ENCODE measurements around the gene MIR17HG.
"Not testable (repeated sequence)": the region's sequence is repeated elsewhere in the genome, so short reads cannot be mapped to it uniquely, and the experiment has no call there.

MIR17HG gene

DNA sequence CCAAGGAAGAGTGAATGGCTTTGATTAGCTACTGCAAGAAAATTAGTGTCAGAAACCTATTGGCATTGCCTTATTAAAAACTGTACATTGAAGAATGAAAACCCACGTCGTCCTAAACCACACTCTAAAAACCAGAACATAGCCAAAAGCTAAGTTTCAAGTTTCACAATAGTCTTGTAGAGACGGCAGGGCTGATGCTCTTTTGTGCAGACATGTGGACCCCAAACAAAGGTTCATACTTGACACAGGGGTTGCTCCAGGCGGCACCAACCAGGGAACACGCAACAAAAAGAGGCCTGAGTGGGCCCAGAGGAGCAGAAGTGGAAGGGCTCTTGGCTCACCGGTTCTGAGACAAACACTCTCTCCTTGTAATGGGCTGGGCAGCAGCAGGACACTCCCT lies 28.6 kb upstream of the MIR17HG start:
- TF ChIP-seq, protein P1, sequence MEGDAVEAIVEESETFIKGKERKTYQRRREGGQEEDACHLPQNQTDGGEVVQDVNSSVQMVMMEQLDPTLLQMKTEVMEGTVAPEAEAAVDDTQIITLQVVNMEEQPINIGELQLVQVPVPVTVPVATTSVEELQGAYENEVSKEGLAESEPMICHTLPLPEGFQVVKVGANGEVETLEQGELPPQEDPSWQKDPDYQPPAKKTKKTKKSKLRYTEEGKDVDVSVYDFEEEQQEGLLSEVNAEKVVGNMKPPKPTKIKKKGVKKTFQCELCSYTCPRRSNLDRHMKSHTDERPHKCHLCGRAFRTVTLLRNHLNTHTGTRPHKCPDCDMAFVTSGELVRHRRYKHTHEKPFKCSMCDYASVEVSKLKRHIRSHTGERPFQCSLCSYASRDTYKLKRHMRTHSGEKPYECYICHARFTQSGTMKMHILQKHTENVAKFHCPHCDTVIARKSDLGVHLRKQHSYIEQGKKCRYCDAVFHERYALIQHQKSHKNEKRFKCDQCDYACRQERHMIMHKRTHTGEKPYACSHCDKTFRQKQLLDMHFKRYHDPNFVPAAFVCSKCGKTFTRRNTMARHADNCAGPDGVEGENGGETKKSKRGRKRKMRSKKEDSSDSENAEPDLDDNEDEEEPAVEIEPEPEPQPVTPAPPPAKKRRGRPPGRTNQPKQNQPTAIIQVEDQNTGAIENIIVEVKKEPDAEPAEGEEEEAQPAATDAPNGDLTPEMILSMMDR (IDR thresholded peaks at IDR 0.05; ENCODE audit: extremely low read depth, insufficient read depth, missing control alignments): no peak
- no peak for DNase-seq (ENCODE audit: low spot score)
- in situ Hi-C loops (cut with MboI; ENCODE audit: low pct_unique_long_range_greater_than_20kb, low sequenced_read_pairs, unreplicated experiment): no loop called here

DNA sequence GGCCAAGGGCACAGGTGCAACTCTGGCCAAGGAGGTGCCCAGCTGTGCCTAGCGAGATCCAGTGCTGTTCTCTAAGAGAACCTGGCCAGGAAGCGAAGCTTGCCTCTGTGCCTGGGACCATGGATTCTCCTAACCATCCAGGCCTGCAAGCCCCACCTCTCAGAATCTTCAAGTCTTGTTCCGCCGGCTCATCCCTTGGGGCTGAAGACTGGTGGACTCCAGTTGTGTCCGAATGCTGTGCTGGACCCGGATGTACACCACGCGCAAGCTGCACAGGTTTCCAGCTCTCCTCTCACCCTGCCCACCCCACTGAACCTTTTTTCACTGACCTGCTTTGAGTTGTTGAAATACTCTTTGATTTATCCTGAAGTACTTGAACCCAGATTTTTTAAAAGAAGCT lies 27.5 kb upstream of the MIR17HG start:
- TF ChIP-seq, protein P1 (IDR thresholded peaks at IDR 0.05; ENCODE audit: extremely low read depth, insufficient read depth, missing control alignments): no peak
- DNase-seq (ENCODE audit: low spot score): no peak
- in situ Hi-C loops (cut with MboI; ENCODE audit: low pct_unique_long_range_greater_than_20kb, low sequenced_read_pairs, unreplicated experiment): no loop called here

DNA sequence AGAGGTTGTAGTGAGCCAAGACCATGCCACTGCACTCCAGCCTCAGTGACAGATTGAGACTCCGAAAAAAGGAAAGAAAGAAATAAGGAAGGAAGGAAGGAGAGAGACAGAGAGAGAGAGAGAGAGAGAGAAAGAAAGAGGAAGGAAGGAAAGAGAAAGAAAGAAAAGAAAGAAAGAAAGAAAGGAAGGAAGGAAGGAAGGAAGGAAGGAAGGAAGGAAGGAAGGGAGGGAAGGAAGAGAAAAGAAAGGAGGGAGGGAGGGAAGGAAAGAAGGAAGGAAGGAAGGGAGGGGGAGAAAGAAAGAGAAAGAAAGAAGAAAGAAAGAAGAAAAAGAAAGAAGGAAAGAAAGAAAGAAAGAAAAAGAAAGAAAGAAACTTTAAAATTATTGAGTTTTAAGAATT lies 26.5 kb upstream of the MIR17HG start:
- DNase-seq (ENCODE audit: low spot score); in situ Hi-C loops (cut with MboI; ENCODE audit: low pct_unique_long_range_greater_than_20kb, low sequenced_read_pairs, unreplicated experiment): not testable (repeated sequence)

DNA sequence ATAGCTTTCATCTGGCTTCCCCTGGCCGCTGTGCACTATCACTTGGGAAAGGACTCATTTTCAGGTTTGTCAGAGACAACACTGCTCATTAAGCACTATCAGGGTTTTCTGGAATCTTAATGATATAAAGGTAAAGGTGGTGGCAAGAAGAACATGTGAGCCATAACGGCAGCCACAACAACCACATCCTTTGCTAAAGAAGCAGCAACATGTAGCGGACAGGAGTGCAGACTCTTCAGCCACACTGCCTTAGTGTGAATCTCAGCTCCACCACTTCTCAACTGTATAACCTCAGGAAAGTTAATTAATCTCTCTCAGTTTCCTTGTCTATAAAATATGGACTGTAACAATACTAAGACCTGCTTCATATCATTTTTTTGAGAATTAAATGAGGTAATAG lies 24.1 kb upstream of the MIR17HG start:
- DNase-seq (ENCODE audit: low spot score): no peak
- in situ Hi-C loops (cut with MboI; ENCODE audit: low pct_unique_long_range_greater_than_20kb, low sequenced_read_pairs, unreplicated experiment): no loop called here
- TF ChIP-seq, protein P1 (IDR thresholded peaks at IDR 0.05; ENCODE audit: extremely low read depth, insufficient read depth, missing control alignments): no peak

DNA sequence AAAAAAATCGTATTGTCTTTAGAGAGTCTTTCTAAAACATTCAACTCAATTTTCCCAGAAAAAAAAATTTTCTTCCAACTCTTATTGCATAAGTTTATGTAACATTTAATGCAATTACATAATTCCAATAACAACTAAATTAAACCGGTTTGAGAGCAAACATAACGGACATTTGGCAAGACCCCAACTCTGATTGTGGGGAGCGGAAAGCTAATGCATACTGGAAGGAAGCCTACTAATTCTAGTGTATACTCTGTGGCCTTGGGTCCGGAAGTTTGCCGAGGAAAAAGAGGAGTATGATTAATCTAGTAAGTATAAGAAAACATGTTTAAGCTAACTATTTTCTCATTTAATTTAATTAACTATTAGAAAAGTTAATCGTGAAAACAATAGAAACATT lies 21.3 kb upstream of the MIR17HG start:
- TF ChIP-seq, protein P1 (IDR thresholded peaks at IDR 0.05; ENCODE audit: extremely low read depth, insufficient read depth, missing control alignments): no peak
- no peak for DNase-seq (ENCODE audit: low spot score)
- in situ Hi-C loops (cut with MboI; ENCODE audit: low pct_unique_long_range_greater_than_20kb, low sequenced_read_pairs, unreplicated experiment): no loop called here

DNA sequence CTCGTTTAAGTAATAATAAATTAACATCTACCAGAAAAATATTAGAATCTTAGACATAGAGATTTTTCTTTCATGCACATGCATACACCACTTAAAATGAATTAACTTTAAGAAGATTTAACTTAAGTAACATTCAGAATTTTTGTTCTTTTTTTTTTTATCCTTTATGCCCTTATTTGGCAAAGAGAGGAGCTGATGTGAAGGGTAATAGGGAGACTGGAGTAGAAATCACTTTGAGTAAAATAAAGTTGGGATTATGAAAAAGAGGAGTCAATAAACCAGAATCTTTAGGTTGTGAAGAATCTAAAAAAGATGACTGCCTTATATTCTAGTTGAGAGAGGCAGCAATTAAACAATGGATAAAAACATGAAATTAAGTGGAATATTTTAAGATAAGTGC lies 18.8 kb upstream of the MIR17HG start:
- in situ Hi-C loops (cut with MboI; ENCODE audit: low pct_unique_long_range_greater_than_20kb, low sequenced_read_pairs, unreplicated experiment): no loop called here
- TF ChIP-seq, protein P1 (IDR thresholded peaks at IDR 0.05; ENCODE audit: extremely low read depth, insufficient read depth, missing control alignments): no peak

DNA sequence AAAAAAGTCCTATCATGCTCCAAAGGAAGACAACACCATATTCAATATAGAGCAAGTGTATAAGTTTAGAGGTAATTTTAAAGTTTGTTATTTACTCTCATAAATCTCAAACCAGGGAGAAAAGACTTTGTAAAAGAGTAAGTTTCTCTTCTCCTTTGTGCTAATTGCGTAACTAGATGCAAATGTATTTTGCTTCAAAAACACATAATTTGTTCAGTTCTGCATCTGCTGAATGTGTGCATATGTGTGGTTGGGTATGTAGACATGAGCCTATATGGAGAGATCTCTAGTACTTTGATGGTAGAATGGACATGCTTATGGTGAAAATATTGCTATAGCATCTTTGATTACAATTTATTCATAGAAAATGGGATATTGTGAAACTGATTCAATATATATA lies 17.8 kb upstream of the MIR17HG start:
- in situ Hi-C loops (cut with MboI; ENCODE audit: low pct_unique_long_range_greater_than_20kb, low sequenced_read_pairs, unreplicated experiment): no loop called here
- DNase-seq (ENCODE audit: low spot score): no peak
- TF ChIP-seq, protein P1 (IDR thresholded peaks at IDR 0.05; ENCODE audit: extremely low read depth, insufficient read depth, missing control alignments): no peak

More for the DNA sequence above, 18.8 kb upstream of the MIR17HG start:
- no peak for DNase-seq (ENCODE audit: low spot score)

Measured in GM13977 (cell line).